Skeletal muscle cell (primary cell): Measurements from ENCODE around the gene VSIG10.
"Not testable (repeated sequence)": the region's sequence is repeated elsewhere in the genome, so short reads cannot be mapped to it uniquely, and the experiment has no call there.

Source experiments
- DNase-seq: peaks from one replicate; pipeline ENCODE4 v3.0.0-alpha.2; 2010; ENCODE audit warnings: low read depth
- H3K4me3 ChIP-seq: 2 replicates; pipeline ENCODE4 v1.5.1; 2011; ENCODE audit warnings: low read depth, mild to moderate bottlenecking, control low read depth, low read length, moderate library complexity

Gene VSIG10

GRCh38 chr12:118103601-118104382, at the start of gene VSIG10:
TSS of gene VSIG10 (minus strand) at chr12:118104011. CDS start at chr12:118103671, 340 bp downstream.
- peak within 1 kb of the TSS; percentile 77 for H3K4me3 ChIP-seq
- no peak for DNase-seq

- DNase-seq = no peak
- no peak overlapping the region for H3K4me3 ChIP-seq
Measured at GRCh38 chr12:118151755-118152154, 47.9 kb upstream of the VSIG10 start.

GRCh38 chr12:118150625-118151024, 46.8 kb upstream of the VSIG10 start:
- no peak overlapping the region for H3K4me3 ChIP-seq
- DNase-seq = no peak

GRCh38 chr12:118148287-118148686, 44.5 kb upstream of the VSIG10 start:
- DNase-seq = no peak

GRCh38 chr12:118145798-118146156, 42.0 kb upstream of the VSIG10 start:
- no peak overlapping the region for H3K4me3 ChIP-seq
- no peak for DNase-seq

More at GRCh38 chr12:118148287-118148686, 44.5 kb upstream of the VSIG10 start:
- H3K4me3 ChIP-seq = no peak overlapping the region

- H3K4me3 ChIP-seq = no peak overlapping the region
- no peak for DNase-seq
Measured at GRCh38 chr12:118145113-118145797, 41.4 kb upstream of the VSIG10 start.

- H3K4me3 ChIP-seq = no peak overlapping the region
- no peak for DNase-seq
Measured at GRCh38 chr12:118144499-118144898, 40.7 kb upstream of the VSIG10 start.

- DNase-seq = no peak
- H3K4me3 ChIP-seq = no peak overlapping the region
Measured at GRCh38 chr12:118140825-118141224, 37.0 kb upstream of the VSIG10 start.

- H3K4me3 ChIP-seq = peak overlapping the region; percentile 96
- no peak for DNase-seq
Measured at GRCh38 chr12:118137148-118137678, 33.4 kb upstream of the VSIG10 start.

- no peak for DNase-seq
- peak overlapping the region; percentile 96 for H3K4me3 ChIP-seq
Measured at GRCh38 chr12:118136559-118137003, 32.8 kb upstream of the VSIG10 start.

GRCh38 chr12:118135788-118136558, 32.2 kb upstream of the VSIG10 start, which contains the start of gene PEBP1:
TSS of gene PEBP1 (plus strand) at chr12:118136124. CDS start at chr12:118136210, 86 bp downstream.
- DNase-seq = peak; percentile 63

GRCh38 chr12:118129436-118129835, 25.6 kb upstream of the VSIG10 start:
- DNase-seq, H3K4me3 ChIP-seq: not testable (repeated sequence)

More at GRCh38 chr12:118135788-118136558, 32.2 kb upstream of the VSIG10 start, which contains the start of gene PEBP1:
- H3K4me3 ChIP-seq = peak within 1 kb of the TSS; percentile 96

- no peak for DNase-seq
- H3K4me3 ChIP-seq = no peak overlapping the region
Measured at GRCh38 chr12:118127867-118128266, 24.1 kb upstream of the VSIG10 start.

GRCh38 chr12:118126119-118126757, 22.4 kb upstream of the VSIG10 start:
- H3K4me3 ChIP-seq = no peak overlapping the region

GRCh38 chr12:118125743-118126118, 21.9 kb upstream of the VSIG10 start:
- no peak overlapping the region for H3K4me3 ChIP-seq
- DNase-seq = no peak

More at GRCh38 chr12:118126119-118126757, 22.4 kb upstream of the VSIG10 start:
- DNase-seq = no peak

GRCh38 chr12:118124333-118124874, 20.6 kb upstream of the VSIG10 start:
- no peak for DNase-seq
- H3K4me3 ChIP-seq = no peak overlapping the region

GRCh38 chr12:118122264-118122663, 18.5 kb upstream of the VSIG10 start:
- DNase-seq = no peak
- H3K4me3 ChIP-seq = no peak overlapping the region

GRCh38 chr12:118120579-118121363, 17.0 kb upstream of the VSIG10 start:
- H3K4me3 ChIP-seq = no peak overlapping the region
- DNase-seq = no peak
